ENCODE measurements around the gene CDH18.
"Not testable (repeated sequence)": the region's sequence is repeated elsewhere in the genome, so short reads cannot be mapped to it uniquely, and the experiment has no call there.

The CDH18 gene

GRCh38 chr5:19806756-19807155, 181.2 kb downstream of the CDH18 start:
- TF ChIP-seq CTCF (IDR thresholded peaks at IDR 0.05; ENCODE audit: borderline replicate concordance, control extremely low read depth, extremely low read depth, insufficient read depth, missing control alignments): no peak
- DNase-seq (ENCODE audit: low spot score): no peak
- in situ Hi-C loops (cut with MboI; ENCODE audit: low sequenced_read_pairs, unreplicated experiment): no loop called here

- in situ Hi-C loops (cut with MboI; ENCODE audit: low sequenced_read_pairs, unreplicated experiment): no loop called here
- no peak for TF ChIP-seq CTCF (IDR thresholded peaks at IDR 0.05; ENCODE audit: borderline replicate concordance, control extremely low read depth, extremely low read depth, insufficient read depth, missing control alignments)
- DNase-seq (ENCODE audit: low spot score): no peak
These were observed 185.3 kb downstream of the CDH18 start for GRCh38 chr5:19802686-19803085.

- no peak for TF ChIP-seq CTCF (IDR thresholded peaks at IDR 0.05; ENCODE audit: borderline replicate concordance, control extremely low read depth, extremely low read depth, insufficient read depth, missing control alignments)
- no peak for DNase-seq (ENCODE audit: low spot score)
- in situ Hi-C loops (cut with MboI; ENCODE audit: low sequenced_read_pairs, unreplicated experiment): no loop called here
These were observed 192.8 kb downstream of the CDH18 start for GRCh38 chr5:19795218-19795617.

GRCh38 chr5:19790829-19791466, 197.1 kb downstream of the CDH18 start:
- TF ChIP-seq CTCF (IDR thresholded peaks at IDR 0.05; ENCODE audit: borderline replicate concordance, control extremely low read depth, extremely low read depth, insufficient read depth, missing control alignments): no peak
- in situ Hi-C loops (cut with MboI; ENCODE audit: low sequenced_read_pairs, unreplicated experiment): no loop called here
- DNase-seq (ENCODE audit: low spot score): no peak

GRCh38 chr5:19782566-19782965, 205.4 kb downstream of the CDH18 start:
- in situ Hi-C loops (cut with MboI; ENCODE audit: low sequenced_read_pairs, unreplicated experiment): no loop called here
- no peak for TF ChIP-seq CTCF (IDR thresholded peaks at IDR 0.05; ENCODE audit: borderline replicate concordance, control extremely low read depth, extremely low read depth, insufficient read depth, missing control alignments)
- DNase-seq (ENCODE audit: low spot score): no peak

- no peak for DNase-seq (ENCODE audit: low spot score)
- TF ChIP-seq CTCF (IDR thresholded peaks at IDR 0.05; ENCODE audit: borderline replicate concordance, control extremely low read depth, extremely low read depth, insufficient read depth, missing control alignments): no peak
- in situ Hi-C loops (cut with MboI; ENCODE audit: low sequenced_read_pairs, unreplicated experiment): no loop called here
These were observed 210.6 kb downstream of the CDH18 start for GRCh38 chr5:19777363-19777762.

- in situ Hi-C loops (cut with MboI; ENCODE audit: low sequenced_read_pairs, unreplicated experiment): not testable (repeated sequence)
These were observed 211.1 kb downstream of the CDH18 start for GRCh38 chr5:19776886-19777285.

More at GRCh38 chr5:19776886-19777285, 211.1 kb downstream of the CDH18 start:
- DNase-seq (ENCODE audit: low spot score): not testable (repeated sequence)
